NCI-H128 (cell line): ENCODE data around the gene UNC5C.

Experiments used
- DNase-seq: peaks from one replicate; lab custom pipeline; 2025; ENCODE audit not compliant: unreplicated experiment; lab: John Stamatoyannopoulos, UW

UNC5C gene

DNA sequence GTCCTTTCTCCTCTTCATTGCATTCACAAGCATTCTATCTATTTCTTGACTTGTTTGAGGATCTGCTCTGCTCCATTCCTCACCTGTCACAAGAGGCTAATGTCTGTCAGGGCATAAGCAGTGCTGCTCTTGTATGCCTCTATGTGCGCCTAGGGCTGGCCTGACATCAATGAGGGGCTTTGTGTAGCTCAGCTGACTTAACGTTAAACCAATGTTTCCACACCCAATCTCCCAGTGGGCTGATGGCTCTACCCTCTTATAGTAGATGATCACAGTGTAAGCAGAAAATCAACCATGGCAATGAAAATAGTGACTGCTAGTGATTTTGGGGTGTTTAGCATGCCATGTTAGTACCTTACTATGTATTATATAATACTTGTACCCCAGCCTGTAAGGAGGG is 139.0 kb downstream of the UNC5C start:
- no peak for DNase-seq

DNA sequence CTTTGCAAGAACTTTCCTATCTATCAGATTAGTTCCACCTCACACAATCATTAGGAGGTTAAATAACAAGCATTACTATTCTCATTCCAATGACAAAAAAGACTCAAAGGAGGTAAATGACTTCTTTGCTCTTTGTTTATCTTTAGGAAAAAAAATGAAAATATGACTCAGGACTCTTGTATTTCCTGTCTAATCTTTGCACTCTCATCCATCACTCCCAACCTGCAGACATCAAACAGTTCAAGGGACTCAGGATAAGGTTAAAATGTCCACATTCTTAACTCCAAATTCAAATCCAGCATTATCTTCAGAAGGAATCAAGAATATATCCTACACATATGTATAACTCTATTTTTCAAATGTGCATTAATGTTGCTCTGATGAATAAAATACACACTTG is 139.6 kb downstream of the UNC5C start:
- no peak for DNase-seq

DNA sequence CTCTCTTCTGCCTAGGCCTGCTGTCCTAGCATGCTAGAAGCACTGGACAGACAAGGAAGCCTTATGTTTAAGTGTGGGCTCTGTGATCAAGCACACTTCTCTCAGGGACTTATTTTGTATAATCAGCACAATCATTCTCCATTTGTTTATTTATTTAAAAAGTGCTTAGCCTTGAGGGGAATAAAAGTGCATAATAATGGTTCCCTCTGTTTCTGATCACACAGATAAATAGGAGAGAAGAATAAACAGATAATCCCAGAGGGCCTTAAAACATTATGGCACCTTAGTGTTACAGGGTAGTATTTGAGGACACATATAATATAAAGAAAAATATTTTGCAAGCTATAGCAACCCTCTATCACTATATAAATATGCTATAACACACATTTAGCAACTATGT is 146.5 kb downstream of the UNC5C start:
- DNase-seq = no peak

DNA sequence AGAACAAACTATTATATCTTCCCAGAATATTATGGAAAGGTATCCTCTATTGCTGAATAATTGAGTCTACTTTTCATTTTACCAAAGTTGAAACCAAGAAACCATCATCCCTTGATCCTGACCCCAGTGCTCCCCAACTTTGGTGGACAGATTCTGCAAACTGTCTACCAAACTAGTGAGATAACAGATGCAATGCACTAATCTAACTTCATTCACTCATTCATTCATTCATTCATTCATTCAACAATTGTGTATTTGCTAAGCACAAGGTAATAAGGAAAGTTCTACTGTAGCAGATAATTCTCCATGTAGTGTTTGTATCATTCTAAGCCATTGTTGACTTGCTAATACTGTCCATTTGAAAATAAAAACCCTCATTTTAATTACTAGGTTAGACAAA is 150.6 kb downstream of the UNC5C start:
- DNase-seq = no peak

DNA sequence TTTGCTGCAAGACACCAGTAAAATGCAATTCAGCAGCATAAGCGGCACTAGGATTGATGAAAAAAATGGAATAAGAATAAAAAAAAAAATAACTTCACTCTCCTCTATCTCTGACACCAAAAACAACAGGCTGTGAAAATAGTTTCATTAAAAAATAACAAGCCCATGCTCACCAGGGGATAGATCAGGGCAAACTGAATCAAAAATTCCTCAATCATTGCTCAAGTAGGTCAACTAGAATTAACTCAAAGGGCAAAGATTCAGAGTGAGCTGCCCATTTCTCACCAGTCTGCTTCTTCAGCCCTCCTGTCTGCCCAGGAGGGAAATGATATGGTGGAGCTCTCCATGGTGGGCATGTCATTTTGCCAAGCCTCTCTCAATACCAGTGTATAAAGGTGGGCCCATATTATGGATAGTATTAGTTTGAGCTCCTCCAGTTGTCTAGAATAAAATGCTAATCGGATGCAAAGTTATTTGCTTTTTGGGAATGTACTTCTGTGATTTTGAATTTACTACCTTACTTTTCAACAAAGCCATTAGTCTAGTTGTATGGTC is 153.9 kb downstream of the UNC5C start:
- DNase-seq = no peak

DNA sequence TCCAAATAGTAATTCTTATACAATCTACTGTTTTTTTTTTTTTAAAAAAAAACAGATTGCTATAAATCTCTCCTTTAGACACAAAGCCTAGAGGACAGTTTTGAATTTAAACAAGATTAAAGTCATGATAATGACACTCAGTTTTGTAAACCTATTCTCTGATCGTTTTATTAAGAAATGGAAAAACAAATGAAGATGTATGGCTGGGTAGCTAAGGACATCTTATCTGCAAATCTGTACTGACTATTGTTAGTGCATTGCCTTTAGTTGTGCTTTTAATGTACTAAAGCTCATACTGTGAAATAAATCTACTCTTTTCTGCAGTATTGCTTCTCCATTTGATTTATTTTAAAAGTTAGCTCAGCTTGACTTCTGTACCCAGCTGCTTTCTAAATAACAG is 155.0 kb downstream of the UNC5C start:
- no peak for DNase-seq

DNA sequence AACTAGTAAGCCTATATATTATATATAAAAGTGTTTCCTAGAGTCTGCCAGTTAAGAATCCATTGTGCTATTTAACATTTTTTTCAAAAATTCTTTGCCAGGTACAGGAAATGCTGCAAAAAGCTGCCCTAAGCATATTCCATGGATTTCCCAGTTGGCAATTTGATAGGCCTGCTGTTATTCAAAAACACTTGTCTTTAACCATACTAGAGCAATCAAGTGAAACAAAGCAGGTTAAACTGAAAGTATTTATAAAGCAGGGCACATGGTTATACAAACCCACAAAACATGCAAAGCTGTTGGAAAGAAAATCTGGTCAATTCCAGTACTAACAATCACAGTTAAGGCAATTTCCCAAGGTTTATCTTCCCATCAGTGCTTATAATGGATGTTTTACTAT is 159.9 kb downstream of the UNC5C start:
- no peak for DNase-seq

DNA sequence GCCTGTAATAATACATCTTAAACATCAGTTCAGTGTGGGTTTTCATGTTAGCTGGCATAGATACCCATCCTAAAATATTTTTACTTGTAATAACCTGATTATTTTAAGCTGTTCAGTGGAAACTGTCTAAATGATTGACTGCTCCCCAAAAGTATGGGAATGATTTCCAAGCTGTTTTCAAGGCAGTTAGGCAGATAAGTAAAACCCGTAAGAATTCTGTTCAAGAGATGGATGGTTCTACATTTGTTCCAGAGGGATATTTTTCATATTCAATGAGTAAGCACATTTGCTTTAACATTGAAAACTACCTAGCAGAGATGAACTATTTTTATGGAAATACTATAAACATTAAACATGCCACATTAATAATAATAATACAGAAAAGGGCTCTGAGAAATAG is 161.1 kb downstream of the UNC5C start:
- DNase-seq = no peak

DNA sequence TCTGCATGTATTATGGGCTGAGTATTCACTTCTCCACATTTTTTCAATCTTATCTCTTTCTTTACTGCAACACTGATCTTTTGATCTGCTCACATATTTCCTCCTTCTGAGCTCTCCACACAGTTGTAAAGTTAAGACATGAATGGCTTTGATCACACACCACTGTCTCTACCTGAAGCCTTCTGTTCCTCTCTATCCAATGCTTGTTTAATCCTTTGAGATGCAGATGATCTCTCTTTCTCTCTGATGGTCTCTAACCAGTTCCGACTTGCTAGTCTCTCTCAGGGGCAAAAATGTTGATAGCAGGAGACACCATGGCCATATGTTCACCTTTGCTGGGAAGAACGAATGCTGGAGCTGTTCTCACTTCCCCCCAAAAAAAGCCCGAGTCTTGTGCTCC is 162.4 kb downstream of the UNC5C start:
- DNase-seq = no peak

DNA sequence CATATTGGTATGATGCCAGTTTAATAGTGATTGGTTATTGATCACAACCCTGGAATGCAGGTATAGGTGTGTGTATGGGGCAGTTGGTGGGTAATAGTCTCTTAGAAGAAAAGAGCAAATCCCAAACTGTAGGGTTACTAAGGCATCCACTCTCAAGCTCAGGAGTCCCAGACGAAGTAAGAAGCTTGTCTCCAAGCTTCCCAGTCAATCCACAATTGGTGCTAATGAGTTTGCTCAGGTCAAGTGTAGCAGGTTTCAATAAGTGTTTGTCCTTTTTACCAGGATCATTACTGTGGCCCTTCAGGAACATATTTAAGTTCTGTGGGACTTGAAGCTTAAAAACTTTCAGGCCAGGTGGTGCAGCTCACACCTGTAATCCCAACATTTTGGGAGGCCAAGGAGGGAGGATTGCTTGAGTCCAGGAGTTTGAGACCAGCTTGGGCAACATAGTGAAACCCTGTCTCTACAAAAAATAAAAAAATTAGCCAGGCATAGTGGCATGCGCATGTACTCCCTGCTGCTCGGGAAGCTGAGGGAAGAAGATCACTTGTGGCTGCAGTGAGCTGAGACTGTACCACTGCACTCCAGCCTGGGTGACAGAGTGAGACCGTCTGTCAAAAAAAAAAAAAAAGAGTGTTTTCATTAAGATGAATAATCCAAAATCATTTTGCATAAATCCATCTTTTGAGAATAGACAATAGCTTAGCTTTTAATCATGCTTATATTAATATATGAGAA is 166.8 kb downstream of the UNC5C start:
- no peak for DNase-seq

DNA sequence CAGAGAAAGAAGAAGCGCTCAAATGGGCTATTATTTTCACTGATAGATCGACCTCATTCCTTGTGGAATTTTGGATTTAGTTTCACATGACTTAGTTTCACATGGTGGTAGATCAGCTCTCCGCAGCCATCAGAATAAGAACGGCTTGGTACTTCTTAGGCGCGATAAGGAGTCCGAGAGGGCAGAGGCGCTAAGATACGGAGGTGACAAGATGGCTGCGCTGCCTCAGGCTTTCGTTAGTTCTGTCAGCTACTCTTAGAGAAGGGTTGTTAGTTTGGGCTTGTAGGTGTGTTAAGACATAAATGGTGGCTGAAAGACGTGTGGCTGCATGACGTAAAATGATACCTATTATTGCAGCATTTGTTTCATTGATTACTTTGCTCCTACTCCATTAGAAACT is 169.1 kb downstream of the UNC5C start:
- DNase-seq = no peak

DNA sequence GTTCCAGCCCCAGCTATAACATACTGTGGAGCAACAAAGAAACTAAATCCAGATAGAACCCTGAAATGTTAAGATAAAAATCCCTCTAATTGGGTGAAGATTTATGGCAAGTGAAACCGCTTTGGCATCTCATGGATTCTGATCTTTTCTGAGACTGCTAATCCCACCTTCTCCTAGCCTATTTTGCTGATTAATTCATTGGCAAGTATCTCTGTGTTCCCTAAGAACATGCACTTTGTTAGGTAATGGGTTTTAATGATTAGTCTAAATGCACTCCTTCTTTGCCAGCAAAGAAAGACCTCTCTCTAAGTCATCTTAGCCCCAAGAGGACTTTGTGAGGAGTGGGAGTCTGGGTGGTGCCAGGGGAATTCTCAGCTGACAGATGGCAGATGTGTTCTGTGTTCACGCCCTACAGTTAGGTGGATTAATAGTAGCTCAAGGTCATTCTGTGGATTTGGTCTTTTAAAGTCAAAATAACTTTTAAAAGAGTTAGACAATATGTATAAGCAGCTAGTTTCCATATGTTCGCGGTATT is 171.3 kb downstream of the UNC5C start:
- no peak for DNase-seq

DNA sequence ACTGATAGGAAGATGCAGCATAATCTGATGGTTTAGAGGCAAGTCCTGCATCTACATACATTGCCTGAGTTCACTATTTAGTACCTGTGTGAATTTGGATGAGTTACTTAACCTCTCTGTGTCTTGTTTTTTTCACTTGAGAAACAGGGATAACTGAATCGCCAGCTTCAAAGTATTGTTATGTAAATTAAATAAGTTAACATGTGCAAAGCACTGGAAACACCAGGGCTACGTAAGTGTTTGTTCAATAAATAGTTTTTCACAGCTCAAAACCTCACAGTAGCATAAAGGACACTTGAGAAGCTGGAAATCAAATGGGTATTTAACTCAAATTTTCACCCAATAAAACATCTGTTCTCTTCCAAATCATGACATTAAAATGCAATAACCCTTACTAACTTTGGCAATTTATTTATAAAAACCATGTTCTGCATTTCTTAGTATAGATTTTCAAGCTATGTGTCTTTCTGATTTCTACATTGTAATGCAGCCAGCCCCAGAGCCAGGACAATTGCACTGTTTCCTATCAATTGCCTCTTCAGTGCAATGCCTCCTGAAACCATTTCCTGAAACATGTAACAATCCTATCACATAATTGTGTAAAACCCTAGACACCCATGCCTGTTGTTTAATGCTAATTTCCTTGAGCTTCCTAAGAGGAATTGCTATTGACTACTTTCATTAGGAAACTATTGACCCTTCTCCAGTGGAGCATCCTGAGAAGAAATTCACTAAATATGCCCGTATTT is 177.1 kb downstream of the UNC5C start:
- no peak for DNase-seq

DNA sequence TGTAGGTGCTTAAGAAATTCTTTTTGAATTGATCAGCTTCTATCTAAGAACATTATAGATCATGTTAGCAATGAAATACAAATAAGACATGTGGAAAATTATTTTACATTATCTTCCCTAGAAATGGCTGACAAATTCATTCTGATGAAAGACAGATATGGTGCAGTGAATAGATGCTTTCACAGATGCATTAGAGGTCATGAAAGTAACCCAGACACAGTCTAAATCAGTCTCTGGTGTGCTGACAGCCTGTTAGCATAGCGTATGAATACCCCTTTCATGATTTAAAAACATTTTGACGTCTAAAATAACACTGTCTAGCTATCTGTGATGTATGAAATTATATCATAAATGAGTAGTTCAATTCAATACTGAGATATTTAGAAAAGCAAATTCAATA is 180.9 kb downstream of the UNC5C start:
- DNase-seq = no peak

DNA sequence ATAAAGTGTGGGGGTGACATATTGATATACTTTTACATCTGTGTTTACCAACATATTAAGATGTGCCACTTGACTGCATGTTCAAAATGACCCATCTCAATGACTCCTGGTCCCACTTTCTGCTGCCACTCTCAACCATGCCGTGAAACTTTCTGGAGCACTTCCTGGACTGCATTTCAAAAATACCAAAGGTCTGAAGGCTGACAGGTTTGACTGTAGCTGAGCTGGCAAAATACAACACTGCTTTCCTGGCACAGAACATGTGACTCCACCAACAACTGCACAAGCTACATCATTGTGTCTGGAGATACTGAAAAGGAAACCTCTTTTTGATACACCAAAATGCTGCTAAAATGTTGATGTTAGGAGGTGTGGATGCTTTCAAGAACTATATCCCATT is 184.8 kb downstream of the UNC5C start:
- no peak for DNase-seq

DNA sequence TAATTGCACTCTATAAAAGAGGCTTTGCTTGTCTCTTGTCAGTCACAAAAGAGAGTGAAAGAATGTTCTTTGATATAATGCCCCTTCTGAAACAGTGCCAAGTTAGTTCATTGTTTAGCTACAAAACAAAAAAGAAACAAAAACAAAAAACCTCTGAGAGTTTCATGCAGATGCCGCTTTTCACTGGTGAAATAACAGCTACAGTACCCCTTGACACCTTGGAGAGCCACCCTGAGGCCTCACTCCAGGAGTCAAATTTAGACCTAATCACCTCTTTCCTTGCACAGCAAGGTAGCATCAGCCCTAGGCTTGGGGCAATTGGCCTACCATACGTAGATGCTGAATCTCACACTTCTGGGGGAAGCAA is 185.2 kb downstream of the UNC5C start:
- no peak for DNase-seq

DNA sequence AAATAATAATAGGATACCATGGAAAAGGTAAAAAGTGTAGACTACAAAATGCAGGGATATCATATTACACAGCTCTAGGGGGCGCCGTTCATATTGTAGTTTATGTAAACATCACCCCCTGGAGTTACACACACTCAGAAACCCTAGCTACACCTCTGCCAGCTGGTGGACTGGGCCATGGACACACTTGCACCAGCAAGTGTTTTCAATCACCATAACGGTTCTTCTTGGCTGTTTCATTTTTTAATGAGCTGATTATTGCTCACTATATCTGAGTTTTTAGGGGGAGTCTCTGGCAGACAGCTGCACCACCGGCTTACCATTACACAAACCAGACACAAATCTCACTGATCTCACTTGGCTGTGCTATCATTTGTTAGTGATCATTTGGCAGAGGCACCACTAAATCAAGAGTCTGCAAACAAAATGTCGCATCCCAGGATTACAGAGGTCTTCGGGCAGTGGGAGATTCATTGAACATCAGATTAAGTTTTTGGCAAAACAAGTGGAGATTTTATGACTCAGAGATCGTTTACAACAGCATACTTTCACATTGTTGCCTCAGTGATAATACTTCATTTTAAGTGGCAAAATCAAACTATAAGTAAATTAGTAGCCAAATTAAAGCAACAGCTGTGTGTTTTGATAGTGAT is 185.7 kb downstream of the UNC5C start:
- DNase-seq = no peak

DNA sequence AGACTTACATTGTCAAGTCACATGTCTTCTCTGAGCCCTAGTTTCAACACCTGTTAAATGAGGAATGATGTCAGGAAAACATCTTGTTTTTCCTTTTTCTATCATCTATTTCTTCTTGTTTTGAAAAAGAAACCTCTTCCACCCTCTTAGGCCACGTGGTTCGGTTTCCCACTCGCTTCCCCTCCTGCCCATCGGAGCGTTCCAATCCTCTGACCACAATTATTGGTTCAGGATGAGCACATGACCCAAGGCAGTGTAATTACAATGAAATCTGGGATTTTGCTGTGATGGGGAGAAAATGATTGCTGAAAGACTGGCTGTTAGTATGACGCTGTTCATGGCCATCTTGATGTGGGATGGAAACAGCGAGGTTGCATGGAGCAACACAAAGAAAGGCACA is 186.7 kb downstream of the UNC5C start:
- DNase-seq = no peak

DNA sequence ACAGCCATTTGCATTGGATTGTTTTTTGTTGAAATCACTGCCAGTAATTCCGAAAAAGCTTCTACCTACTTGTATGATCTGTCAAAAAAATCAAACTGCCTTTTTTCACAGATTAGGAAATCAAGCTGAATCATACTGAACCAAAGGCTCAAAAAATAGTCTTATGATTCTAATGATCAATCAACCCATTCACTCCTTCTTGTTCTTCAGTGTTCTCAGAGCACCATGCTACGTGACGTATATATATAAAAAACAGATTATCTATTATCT is 187.1 kb downstream of the UNC5C start:
- DNase-seq = no peak

DNA sequence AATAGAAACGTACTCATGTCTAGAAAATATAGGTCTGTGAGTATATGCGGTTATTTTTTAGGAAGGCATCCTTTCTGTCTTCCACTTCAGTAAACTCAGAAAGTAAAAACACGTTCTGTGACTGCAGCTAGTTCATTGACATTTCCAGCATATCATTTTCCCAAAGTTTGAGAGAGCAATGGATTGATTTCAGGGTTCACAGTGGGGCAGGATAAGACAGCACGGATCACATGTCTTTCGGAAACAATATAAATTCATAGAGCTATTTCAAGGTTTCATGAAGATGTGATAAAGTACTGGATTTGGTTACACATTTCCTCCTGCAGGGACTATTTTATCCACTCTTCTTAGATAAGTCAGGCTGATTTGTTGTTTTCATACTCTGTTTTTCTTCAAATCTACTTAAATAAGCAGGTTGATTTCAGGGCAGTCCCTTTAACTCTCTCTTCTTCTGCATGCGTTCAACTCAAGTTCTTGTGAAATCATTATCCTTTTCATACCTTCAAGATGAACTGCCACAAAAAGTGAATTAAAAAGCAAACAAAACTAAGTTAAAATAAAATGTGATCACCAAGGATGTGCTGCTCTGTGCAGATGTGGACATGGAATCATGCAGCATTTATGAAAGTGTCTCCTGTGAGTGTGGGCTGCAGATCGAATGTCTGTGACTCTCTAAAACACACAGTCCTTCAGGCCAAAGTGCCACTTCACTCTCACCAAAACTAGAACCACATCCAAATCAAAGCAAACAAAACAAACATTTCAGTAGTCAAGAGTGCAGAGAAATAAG is 187.7 kb downstream of the UNC5C start:
- DNase-seq = peak; percentile 7

DNA sequence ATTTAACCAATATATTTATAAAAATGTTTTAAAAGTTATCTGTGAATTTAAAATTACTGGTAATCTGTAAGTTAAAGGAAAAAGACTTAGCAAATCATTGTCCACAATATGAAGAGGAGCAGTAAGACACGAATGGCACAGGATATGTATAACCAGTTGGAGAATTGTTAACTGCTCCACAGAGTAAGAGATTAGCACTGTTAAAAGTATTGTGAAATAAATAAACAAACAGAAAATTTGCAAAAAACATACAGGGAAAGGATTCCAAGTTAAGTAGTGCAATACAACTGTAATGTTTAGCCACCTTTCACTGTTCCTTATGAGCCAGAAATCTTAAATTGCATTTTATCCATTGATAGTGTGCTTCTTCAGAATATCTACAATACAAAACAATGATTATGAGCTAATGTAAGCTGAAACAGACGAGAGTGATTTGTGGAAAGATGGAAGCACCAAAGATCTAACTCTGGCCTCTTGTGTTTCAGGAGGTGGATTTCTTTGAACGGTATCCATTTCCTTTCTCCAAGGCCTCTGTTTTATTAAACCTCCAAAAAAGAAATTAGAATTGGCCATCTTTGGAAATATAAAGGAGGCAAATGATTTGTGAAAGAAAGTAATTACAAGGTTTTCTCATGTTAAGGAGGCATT is 188.4 kb downstream of the UNC5C start:
- no peak for DNase-seq
